ENCODE results near the gene PVALB. TPM values are rescaled to one million over a fixed set of nuclear protein-coding genes. Genes with fewer than 3 reads are reported as not detected.
A peak's percentile ranks its signal among the peaks of the same experiment; 100 is the strongest.

The PVALB gene
- total and polyA plus RNA-seq, 2 of the 4 experiments (the other 2 are of a cell fraction), result not detected

- dilution Hi-C loops (cut with HindIII; ENCODE audit: low sequenced_read_pairs, unreplicated experiment) (no loop called here), in situ Hi-C loops (cut with MboI; ENCODE audit: low sequenced_read_pairs) (no loop called here), intact Hi-C loops (cut with micrococcal nuclease) (no loop called here)
- Histone ChIP-seq H3K27ac (ENCODE audit: insufficient read depth, low read length) (no peak overlapping the region), H3K14ac (replicated peaks; ENCODE audit: low read depth, low read length) (no peak overlapping the region), H2BK120ac (ENCODE audit: low read depth, low read length) (no peak overlapping the region), H2BK15ac (ENCODE audit: low read depth, low read length) (no peak overlapping the region), H4K91ac (ENCODE audit: insufficient read depth, low read depth, low read length) (no peak overlapping the region), H3K18ac (ENCODE audit: low read depth, low read length) (no peak overlapping the region), H2BK20ac (ENCODE audit: low read depth, low read length) (no peak overlapping the region), H3K4ac (ENCODE audit: low read depth, low read length) (no peak overlapping the region), H3K56ac (ENCODE audit: extremely low read depth, insufficient read depth, low read length) (no peak overlapping the region), H4K5ac (ENCODE audit: low read depth, low read length) (no peak overlapping the region), H3K9ac (ENCODE audit: low read depth, low read length) (no peak overlapping the region), H3K4me3 (ENCODE audit: insufficient read depth, low read depth, low read length) (no peak overlapping the region), H3K4me2 (ENCODE audit: low read depth, low read length) (no peak overlapping the region), H3K9me3 (ENCODE audit: control insufficient read depth, insufficient read depth, low read length) (no peaks in the 10 kb centered on the region; the same call in 1 of the 2 replicates), H4K20me1 (ENCODE audit: insufficient read depth, low read length) (no peaks in the 10 kb centered on the region), H3K79me1 (ENCODE audit: low read depth in 1 of 2, low read length in 2 of 2) (no peaks in the 10 kb centered on the region), H3K4me1 (ENCODE audit: control insufficient read depth, insufficient read depth, low read length) (no peaks in the 10 kb centered on the region), H3K9me1 (ENCODE audit: insufficient read depth, low read length) (no peaks in the 10 kb centered on the region), H3K27me3 (ENCODE audit: control insufficient read depth, insufficient read depth, low read length) (peaks cover 17% of the 10 kb centered on the region), H2BK5ac (ENCODE audit: low read depth, low read length, poor library complexity, severe bottlenecking) (no peak overlapping the region), H3K36me3 (ENCODE audit: control insufficient read depth, insufficient read depth, low read length) (no peaks in the 10 kb centered on the region), H2AFZ (replicated peaks; ENCODE audit: low read length, poor library complexity) (no peak overlapping the region), H3K23ac (ENCODE audit: low read depth, low read length) (no peak overlapping the region), H4K8ac (ENCODE audit: low read depth in 2 of 2, low read length in 2 of 2) (no peak overlapping the region), H2AK9ac (replicated peaks; ENCODE audit: low read depth, low read length, poor library complexity) (no peak overlapping the region), H2AK5ac (ENCODE audit: low read depth, low read length) (no peak overlapping the region)
- DNase-seq, result peak; percentile 9
- ATAC-seq (ENCODE audit: low read depth), result no peak
- no TSS peak for BruUV-seq (replicated peaks)
- 51% methylated on average over 6 of the region's 10 CpGs; no CpG with 5 or more reads in 1 of the 2 experiments for WGBS, 2 experiments (ENCODE audit: extremely low coverage in 2 of 2, insufficient read length in 1 of 2)
- CTCF ChIA-PET, result no interaction called here
- POLR2A ChIA-PET (ENCODE audit: unreplicated experiment), result no interaction called here
- no peak for TF ChIP-seq POLR2A (IDR thresholded peaks at IDR 0.05; ENCODE audit: low read depth, low read length)
- no peak for TF ChIP-seq MAFK (IDR thresholded peaks at IDR 0.05; ENCODE audit: low read depth, low read length)
- TF ChIP-seq MXI1 (IDR thresholded peaks at IDR 0.05; ENCODE audit: borderline replicate concordance, low read depth, low read length), result no peak
- TF ChIP-seq CTCF (conservative IDR thresholded peaks at IDR 0.05; ENCODE audit: low read depth, low read length), result no peak
Measured at GRCh38 chr22:36839356-36840073, 22.7 kb upstream of the PVALB start.
